Prostate gland (tissue), 2 donors: ENCODE data around the gene UBL7.

Experiments
- POLR2A ChIP-seq: fragments of 450-650 bp; IDR thresholded peaks from one replicate; pipeline ENCODE4 v1.6.1; 2016; ENCODE audit warnings: antibody characterized with exemption, mild to moderate bottlenecking
- POLR2AphosphoS5 ChIP-seq: sonication (generic); formaldehyde crosslinking; IDR thresholded peaks from one replicate; pipeline ENCODE4 v1.6.1; 2017; ENCODE audit warnings: antibody characterized with exemption
- TF ChIP-seq, protein P1 (sequence below), 4 experiments: fragments of 200-600 bp in 2 of 4; fragments of 450-650 bp in 2 of 4; sonication (generic) in 2 of 4; IDR thresholded peaks; 1 replicate in 3 of 4; 2 replicates in 1 of 4; pipeline ENCODE4 v1.5.1; 2016 to 2019; ENCODE audit warnings: antibody characterized with exemption in 4 of 4, mild to moderate bottlenecking in 2 of 4, moderate library complexity in 2 of 4

- TF ChIP-seq POLR2AphosphoS5 = no peak
- TF ChIP-seq, protein P1, sequence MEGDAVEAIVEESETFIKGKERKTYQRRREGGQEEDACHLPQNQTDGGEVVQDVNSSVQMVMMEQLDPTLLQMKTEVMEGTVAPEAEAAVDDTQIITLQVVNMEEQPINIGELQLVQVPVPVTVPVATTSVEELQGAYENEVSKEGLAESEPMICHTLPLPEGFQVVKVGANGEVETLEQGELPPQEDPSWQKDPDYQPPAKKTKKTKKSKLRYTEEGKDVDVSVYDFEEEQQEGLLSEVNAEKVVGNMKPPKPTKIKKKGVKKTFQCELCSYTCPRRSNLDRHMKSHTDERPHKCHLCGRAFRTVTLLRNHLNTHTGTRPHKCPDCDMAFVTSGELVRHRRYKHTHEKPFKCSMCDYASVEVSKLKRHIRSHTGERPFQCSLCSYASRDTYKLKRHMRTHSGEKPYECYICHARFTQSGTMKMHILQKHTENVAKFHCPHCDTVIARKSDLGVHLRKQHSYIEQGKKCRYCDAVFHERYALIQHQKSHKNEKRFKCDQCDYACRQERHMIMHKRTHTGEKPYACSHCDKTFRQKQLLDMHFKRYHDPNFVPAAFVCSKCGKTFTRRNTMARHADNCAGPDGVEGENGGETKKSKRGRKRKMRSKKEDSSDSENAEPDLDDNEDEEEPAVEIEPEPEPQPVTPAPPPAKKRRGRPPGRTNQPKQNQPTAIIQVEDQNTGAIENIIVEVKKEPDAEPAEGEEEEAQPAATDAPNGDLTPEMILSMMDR (IDR thresholded peaks at IDR 0.05) = no peak
- TF ChIP-seq POLR2A = no peak
These were observed 35.9 kb downstream of the UBL7 start for GRCh38 chr15:74424901-74425528.
